NT2/D1 (cell line): ENCODE data around the gene KDM3A.

Experiments
- SUZ12 ChIP-seq: IDR thresholded peaks from 2 replicates; pipeline ENCODE4 v1.6.1; 2011; ENCODE audit not compliant: insufficient read length, insufficient read depth; ENCODE audit errors: extremely low read depth
- YY1 ChIP-seq: IDR thresholded peaks from 2 replicates; pipeline ENCODE4 v1.6.1; 2011; ENCODE audit not compliant: insufficient read length, insufficient read depth
- ZNF274 ChIP-seq: IDR thresholded peaks from 2 replicates; pipeline ENCODE4 v1.6.1; 2011; ENCODE audit warnings: mild to moderate bottlenecking, low read depth, low read length

GRCh38 chr2:86434290-86434689 is 6.9 kb upstream of the KDM3A start:
- TF ChIP-seq YY1 (no peak), ZNF274 (no peak), SUZ12 (no peak)
